HCT116 (cell line): ENCODE results near the gene ZBTB21.

Experiments used
- CBX3 ChIP-seq: IDR thresholded peaks from 2 replicates; pipeline ENCODE4 v1.6.1; 2012; ENCODE audit warnings: low read depth
- EZH2 ChIP-seq: fragments of 200-600 bp; sonication (generic); IDR thresholded peaks from 2 replicates; pipeline ENCODE4 v1.6.1; 2017; ENCODE audit warnings: antibody characterized with exemption, mixed run types
- EZH2phosphoT487 ChIP-seq: fragments of 200-600 bp; IDR thresholded peaks from 2 replicates; pipeline ENCODE4 v1.6.1; 2018; ENCODE audit warnings: antibody characterized with exemption, borderline replicate concordance
- POLR2A ChIP-seq: IDR thresholded peaks from 2 replicates; pipeline ENCODE4 v1.7.0; 2011; ENCODE audit warnings: borderline replicate concordance; ENCODE audit not compliant: insufficient read depth, insufficient read length; ENCODE audit errors: extremely low read depth
- POLR2AphosphoS5 ChIP-seq: IDR thresholded peaks from 2 replicates; pipeline ENCODE4 v1.6.1; 2011; ENCODE audit warnings: mild to moderate bottlenecking, low read depth, low read length, moderate library complexity
- RAD21 ChIP-seq: IDR thresholded peaks from 2 replicates; pipeline ENCODE4 v1.6.1; 2012; ENCODE audit warnings: low read depth, mild to moderate bottlenecking
- SIN3A ChIP-seq: IDR thresholded peaks from 2 replicates; pipeline ENCODE4 v1.6.1; 2012; ENCODE audit warnings: low read depth
- TCF7L2 ChIP-seq: IDR thresholded peaks from 2 replicates; pipeline ENCODE4 v1.7.0; 2011; ENCODE audit warnings: borderline replicate concordance, inconsistent platforms; ENCODE audit not compliant: insufficient read depth, insufficient read length; ENCODE audit errors: extremely low read depth
- YY1 ChIP-seq: IDR thresholded peaks from 2 replicates; pipeline ENCODE4 v1.6.1; 2011; ENCODE audit warnings: low read length, low read depth, moderate library complexity, mild to moderate bottlenecking; ENCODE audit not compliant: insufficient replicate concordance; ENCODE audit errors: extremely low read depth
- ZNF274 ChIP-seq: fragments of 200-500 bp; sonication (Bioruptor generic); IDR thresholded peaks from 2 replicates; pipeline ENCODE4 v1.6.1; 2014; ENCODE audit warnings: mild to moderate bottlenecking, low read depth, low read length, inconsistent platforms
- TF ChIP-seq, protein P1 (sequence below), 3 experiments: fragments of 200-600 bp in 1 of 3; sonication (generic) in 1 of 3; IDR thresholded peaks in 2 of 3; conservative IDR thresholded peaks in 1 of 3; 2 replicates each; pipeline ENCODE4 v1.5.1; 2012 to 2017; ENCODE audit warnings: low read depth in 2 of 3, low read length in 2 of 3, antibody characterized with exemption in 1 of 3, borderline replicate concordance in 1 of 3, control low read depth in 1 of 3, mild to moderate bottlenecking in 1 of 3, mixed read lengths in 1 of 3, mixed run types in 1 of 3, moderate library complexity in 1 of 3; ENCODE audit not compliant: insufficient read depth in 1 of 3
- TF ChIP-seq, protein P2 (sequence below): IDR thresholded peaks from 2 replicates; pipeline ENCODE4 v1.6.1; 2012

DNA sequence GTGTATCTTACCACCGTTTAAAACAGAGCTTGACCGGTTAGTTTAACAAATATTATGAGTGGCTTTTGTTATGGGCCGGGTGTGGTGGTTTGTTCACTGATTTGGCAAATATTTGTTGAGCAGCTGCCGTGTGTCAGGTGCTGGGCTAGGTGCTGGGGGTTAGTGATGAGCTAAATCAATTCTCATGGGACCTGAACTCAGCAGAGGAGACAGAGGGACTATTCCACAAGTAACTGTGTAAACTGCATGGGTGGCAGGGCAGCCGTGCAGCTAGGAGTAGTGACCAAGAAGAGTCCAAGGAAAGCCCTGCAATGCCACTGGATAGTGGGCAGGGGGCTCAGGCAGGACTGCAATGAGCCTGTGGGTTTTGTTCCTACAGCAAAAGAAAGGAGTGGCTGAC lies 45.1 kb downstream of the ZBTB21 start:
- TF ChIP-seq ZNF274 (no peak), EZH2phosphoT487 (no peak), EZH2 (no peak), YY1 (no peak), TCF7L2 (no peak), POLR2A (no peak), POLR2AphosphoS5 (no peak), RAD21 (no peak), SIN3A (no peak), CBX3 (no peak)
- TF ChIP-seq, protein P1, sequence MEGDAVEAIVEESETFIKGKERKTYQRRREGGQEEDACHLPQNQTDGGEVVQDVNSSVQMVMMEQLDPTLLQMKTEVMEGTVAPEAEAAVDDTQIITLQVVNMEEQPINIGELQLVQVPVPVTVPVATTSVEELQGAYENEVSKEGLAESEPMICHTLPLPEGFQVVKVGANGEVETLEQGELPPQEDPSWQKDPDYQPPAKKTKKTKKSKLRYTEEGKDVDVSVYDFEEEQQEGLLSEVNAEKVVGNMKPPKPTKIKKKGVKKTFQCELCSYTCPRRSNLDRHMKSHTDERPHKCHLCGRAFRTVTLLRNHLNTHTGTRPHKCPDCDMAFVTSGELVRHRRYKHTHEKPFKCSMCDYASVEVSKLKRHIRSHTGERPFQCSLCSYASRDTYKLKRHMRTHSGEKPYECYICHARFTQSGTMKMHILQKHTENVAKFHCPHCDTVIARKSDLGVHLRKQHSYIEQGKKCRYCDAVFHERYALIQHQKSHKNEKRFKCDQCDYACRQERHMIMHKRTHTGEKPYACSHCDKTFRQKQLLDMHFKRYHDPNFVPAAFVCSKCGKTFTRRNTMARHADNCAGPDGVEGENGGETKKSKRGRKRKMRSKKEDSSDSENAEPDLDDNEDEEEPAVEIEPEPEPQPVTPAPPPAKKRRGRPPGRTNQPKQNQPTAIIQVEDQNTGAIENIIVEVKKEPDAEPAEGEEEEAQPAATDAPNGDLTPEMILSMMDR (IDR thresholded peaks at IDR 0.05 in 2 of 3, conservative IDR thresholded peaks at IDR 0.05 in 1 of 3; ENCODE audit: borderline replicate concordance in 1 of 3, insufficient read depth in 1 of 3, low read depth in 2 of 3, low read length in 2 of 3): no peak
- TF ChIP-seq, protein P2, sequence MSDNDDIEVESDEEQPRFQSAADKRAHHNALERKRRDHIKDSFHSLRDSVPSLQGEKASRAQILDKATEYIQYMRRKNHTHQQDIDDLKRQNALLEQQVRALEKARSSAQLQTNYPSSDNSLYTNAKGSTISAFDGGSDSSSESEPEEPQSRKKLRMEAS: no peak
